Stomach smooth muscle (tissue), 2 donors: ENCODE results near the gene ANKRD12.

Source experiments
- H3K27ac ChIP-seq: one replicate; pipeline ENCODE4 v1.7.0; 2013; ENCODE audit warnings: mild to moderate bottlenecking, low read length, inconsistent platforms
- H3K27me3 ChIP-seq, 2 donors: one replicate each; pipeline ENCODE4 v1.7.0; 2013; ENCODE audit warnings: low read length in 2 of 2; ENCODE audit not compliant: insufficient read depth in 2 of 2, control insufficient read depth in 1 of 2
- H3K36me3 ChIP-seq, 2 donors: one replicate each; pipeline ENCODE4 v1.7.0; 2013; ENCODE audit warnings: low read length in 2 of 2; ENCODE audit not compliant: control insufficient read depth in 2 of 2, insufficient read depth in 2 of 2
- H3K4me1 ChIP-seq: one replicate; pipeline ENCODE4 v1.7.0; 2013; ENCODE audit warnings: low read length; ENCODE audit not compliant: control insufficient read depth, insufficient read depth
- H3K4me3 ChIP-seq, 2 donors: one replicate each; pipeline ENCODE4 v1.7.0; 2013; ENCODE audit warnings: low read length in 2 of 2
- H3K9ac ChIP-seq, 2 donors: one replicate each; pipeline ENCODE4 v1.7.0; 2013; ENCODE audit warnings: low read length in 2 of 2, mild to moderate bottlenecking in 1 of 2
- H3K9me3 ChIP-seq, 2 donors: one replicate each; pipeline ENCODE4 v1.7.0; 2013; ENCODE audit warnings: low read length in 2 of 2; ENCODE audit not compliant: control insufficient read depth in 2 of 2
- donor health status: healthy.
- donor health status: Pancreatic carcinoma.

Gene ANKRD12

DNA sequence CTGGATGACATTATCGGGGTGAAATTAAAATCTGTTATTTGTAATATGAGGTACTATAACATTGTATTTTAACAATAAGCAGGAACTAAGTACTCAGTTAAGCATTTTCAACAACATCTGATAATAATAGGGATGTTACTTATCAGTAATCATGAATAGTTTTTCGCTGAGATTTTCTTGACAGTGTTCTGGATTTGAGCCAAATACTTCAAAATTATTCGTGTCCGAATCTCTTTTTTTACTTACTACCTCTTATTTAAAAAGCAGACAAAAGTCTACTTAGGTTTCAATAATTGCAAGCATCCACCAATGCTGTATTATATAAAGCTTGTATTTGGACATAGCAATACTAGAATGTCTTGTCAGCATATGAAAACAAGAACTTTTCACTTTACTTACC lies 6.4 kb upstream of the ANKRD12 start:
- Histone ChIP-seq H3K27me3 (no peaks in the 10 kb centered on the region), H3K4me1 (no peaks in the 10 kb centered on the region), H3K27ac (no peak overlapping the region), H3K4me3 (no peak overlapping the region), H3K9ac (no peak overlapping the region), H3K36me3 (peaks cover 18 to 21% of the 10 kb centered on the region in 2 donors), H3K9me3 (no peaks in the 10 kb centered on the region)

DNA sequence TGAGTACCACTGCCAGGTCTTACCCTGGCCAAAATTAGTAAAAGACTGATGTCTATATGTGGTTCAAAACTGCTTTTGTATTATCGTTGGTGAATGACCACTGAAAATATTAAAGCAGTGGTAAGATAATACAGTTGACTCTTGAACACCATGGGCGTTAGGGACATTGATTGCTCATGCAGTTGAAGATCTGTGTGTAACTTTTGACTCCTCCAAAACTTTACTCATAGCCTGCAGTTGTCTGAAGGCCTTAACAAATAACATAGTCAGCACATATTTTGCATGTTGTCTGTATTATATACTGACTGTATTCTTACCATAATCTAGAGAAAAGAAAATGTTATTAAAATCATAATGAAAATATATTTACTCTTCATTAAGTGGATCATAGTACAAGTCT lies 5.8 kb upstream of the ANKRD12 start:
- H3K4me3 ChIP-seq: no peak overlapping the region
- H3K27me3 ChIP-seq: no peaks in the 10 kb centered on the region
- peaks cover 3% of the 10 kb centered on the region for H3K4me1 ChIP-seq
- peaks cover 16 to 19% of the 10 kb centered on the region in 2 donors for H3K36me3 ChIP-seq
- no peak overlapping the region for H3K9ac ChIP-seq
- H3K9me3 ChIP-seq: no peaks in the 10 kb centered on the region
- no peak overlapping the region for H3K27ac ChIP-seq

GRCh38 chr18:9132628-9133027 lies 4.0 kb upstream of the ANKRD12 start:
- H3K27ac ChIP-seq: no peak overlapping the region
- no peaks in the 10 kb centered on the region for H3K9me3 ChIP-seq
- peaks cover 3% of the 10 kb centered on the region for H3K4me1 ChIP-seq
- H3K9ac ChIP-seq: no peak overlapping the region
- no peaks in the 10 kb centered on the region for H3K27me3 ChIP-seq
- peaks cover 7 to 14% of the 10 kb centered on the region in 2 donors for H3K36me3 ChIP-seq
- no peak overlapping the region for H3K4me3 ChIP-seq

GRCh38 chr18:9133225-9133624 lies 3.4 kb upstream of the ANKRD12 start:
- Histone ChIP-seq H3K27ac (no peak overlapping the region), H3K36me3 (peaks cover 5 to 12% of the 10 kb centered on the region in 2 donors), H3K9ac (no peak overlapping the region), H3K27me3 (no peaks in the 10 kb centered on the region), H3K4me1 (peaks cover 3% of the 10 kb centered on the region), H3K4me3 (no peak overlapping the region), H3K9me3 (no peaks in the 10 kb centered on the region)

DNA sequence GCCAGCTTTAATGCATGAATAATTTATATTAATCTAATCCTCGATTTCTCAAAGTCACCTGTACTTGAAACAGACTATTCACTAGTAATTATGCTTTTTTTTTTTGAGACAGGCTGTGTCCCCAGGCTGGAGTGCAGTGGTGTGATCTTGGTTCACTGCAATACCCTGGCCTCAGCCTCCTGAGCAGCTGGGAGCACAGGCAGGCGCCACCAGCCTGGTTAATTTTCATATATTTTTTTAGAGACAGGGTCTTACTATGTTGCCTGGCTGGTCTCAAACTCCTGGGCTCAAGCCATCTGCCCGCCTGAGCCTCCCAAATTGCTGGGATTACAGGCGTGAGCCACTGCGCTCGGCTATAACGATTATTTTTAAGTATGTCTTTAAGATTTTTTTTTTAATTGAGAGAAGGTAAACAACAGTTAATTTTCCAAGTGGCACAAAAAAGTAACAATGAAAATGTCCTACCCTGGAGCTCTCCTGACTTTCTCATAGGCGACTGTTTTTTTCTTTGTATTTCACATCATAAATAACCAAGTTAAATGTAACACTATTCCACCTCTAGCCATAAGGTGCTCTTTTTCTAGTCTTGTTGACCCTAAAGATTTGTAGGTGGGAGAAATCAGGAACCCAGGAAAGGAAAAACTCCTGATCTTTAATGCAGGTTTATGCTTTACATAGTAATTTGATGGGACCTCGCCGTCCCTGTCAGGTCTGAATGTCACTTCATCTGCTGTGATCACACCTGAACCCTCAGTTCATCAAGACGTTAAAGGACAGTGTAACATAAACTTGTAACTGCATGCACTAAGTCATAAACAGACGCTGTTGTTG lies 1.3 kb upstream of the ANKRD12 start:
- H3K27ac ChIP-seq: peak overlapping the region; percentile 84
- H3K36me3 ChIP-seq: peaks cover 5 to 10% of the 10 kb centered on the region in 2 donors
- H3K9me3 ChIP-seq: no peaks in the 10 kb centered on the region
- H3K4me1 ChIP-seq: peaks cover 3% of the 10 kb centered on the region
- H3K4me3 ChIP-seq: peak overlapping the region; percentile 73 to 93
- peak overlapping the region; percentile 74 to 81 for H3K9ac ChIP-seq
- H3K27me3 ChIP-seq: no peaks in the 10 kb centered on the region

DNA sequence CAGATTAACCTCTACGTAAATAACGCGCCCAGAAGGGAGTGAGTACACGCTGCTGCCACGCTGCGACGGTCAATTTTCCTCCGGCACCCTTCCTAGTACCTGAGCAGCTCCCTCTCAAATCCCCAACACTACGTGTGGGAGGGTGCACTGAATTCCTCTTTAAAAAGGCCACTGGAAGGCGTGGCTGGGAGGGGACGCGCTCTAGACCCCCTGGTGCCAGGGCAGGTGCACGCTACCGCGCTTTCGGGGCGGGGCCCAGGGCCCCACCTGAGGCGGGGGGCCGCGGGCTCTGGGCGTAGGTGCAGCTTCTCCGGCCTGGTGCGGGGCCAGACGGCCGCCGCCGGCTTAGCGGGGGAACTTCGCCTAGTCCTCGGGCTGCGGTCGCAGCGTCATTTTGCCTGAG lies 668 bp upstream of the ANKRD12 start:
- Histone ChIP-seq H3K27ac (peak overlapping the region; percentile 84), H3K36me3 (peaks cover 5 to 7% of the 10 kb centered on the region in 2 donors), H3K4me3 (peak overlapping the region; percentile 73 to 93), H3K27me3 (no peaks in the 10 kb centered on the region), H3K9me3 (no peaks in the 10 kb centered on the region), H3K9ac (peak overlapping the region; percentile 74 to 81), H3K4me1 (peaks cover 6% of the 10 kb centered on the region)

GRCh38 chr18:9137168-9138066 lies 836 bp downstream of the ANKRD12 start:
- H3K9ac ChIP-seq: peak overlapping the region; percentile 83 to 92
- H3K4me3 ChIP-seq: peak overlapping the region; percentile 93 to 94
- peaks cover 2 to 4% of the 10 kb centered on the region in 2 donors for H3K36me3 ChIP-seq
- H3K27me3 ChIP-seq: no peaks in the 10 kb centered on the region
- H3K4me1 ChIP-seq: peaks cover 17% of the 10 kb centered on the region
- H3K27ac ChIP-seq: peak overlapping the region; percentile 88
- H3K9me3 ChIP-seq: no peaks in the 10 kb centered on the region

DNA sequence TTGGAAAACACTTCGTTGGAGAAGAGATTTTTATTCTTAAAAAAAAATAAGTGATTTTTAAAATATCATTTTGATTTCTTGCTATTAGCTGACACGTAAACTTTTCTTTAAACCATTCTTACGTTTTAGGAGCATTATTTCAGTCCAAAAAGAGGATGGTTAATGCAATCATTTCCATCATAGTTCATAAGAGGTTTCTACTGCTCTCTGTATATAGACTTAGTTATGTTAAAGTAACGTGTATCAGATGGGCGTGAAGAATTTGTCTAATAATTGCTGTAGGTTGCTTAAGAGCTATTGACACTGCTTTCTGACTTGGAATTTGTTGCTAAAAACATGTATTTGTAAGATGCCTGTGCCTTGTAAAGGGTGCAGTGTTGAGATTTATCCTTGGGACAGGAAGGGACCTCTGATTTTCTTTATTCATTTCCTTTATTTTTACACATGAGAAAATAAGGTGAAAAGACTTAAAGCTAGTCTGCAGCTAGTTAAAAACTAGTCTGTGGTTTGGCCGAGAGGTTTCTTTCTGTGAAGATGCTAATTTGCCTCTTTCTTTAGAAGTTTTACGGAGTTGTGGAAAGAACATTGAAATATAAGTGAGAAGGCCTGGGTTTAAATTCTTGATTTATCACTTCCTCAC lies 2.9 kb downstream of the ANKRD12 start:
- Histone ChIP-seq H3K27me3 (no peaks in the 10 kb centered on the region), H3K9me3 (no peaks in the 10 kb centered on the region), H3K4me1 (peaks cover 17% of the 10 kb centered on the region), H3K9ac (peak overlapping the region in 1 of 2 donors; percentile 78), H3K4me3 (peak overlapping the region; percentile 93 to 94), H3K27ac (no peak overlapping the region), H3K36me3 (no peaks in the 10 kb centered on the region)

- Histone ChIP-seq H3K4me3 (peak overlapping the region; percentile 40 to 42), H3K9me3 (no peaks in the 10 kb centered on the region), H3K9ac (peak overlapping the region in 1 of 2 donors; percentile 44), H3K27ac (peak overlapping the region; percentile 1), H3K4me1 (peaks cover 18% of the 10 kb centered on the region), H3K27me3 (no peaks in the 10 kb centered on the region), H3K36me3 (no peaks in the 10 kb centered on the region)
Measured at GRCh38 chr18:9140381-9140780, 3.8 kb downstream of the ANKRD12 start.

DNA sequence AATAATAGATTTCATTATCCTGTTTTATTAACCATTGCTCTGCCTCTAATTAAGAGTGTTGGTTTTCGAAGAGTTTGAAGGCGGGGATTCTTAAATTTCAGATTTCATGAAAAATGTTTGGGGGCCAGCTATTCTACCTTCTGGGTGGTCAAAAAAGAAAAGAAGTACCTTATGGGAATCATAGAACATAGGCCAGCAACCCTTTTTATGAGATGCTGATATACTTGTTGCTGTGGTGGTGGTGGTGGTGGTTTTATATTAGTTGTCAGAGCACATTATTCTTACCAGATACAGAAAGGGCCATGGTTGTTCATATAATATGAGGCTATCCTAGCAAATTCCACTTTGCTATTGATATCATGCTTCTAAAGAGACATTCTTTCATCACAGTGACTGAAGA lies 4.4 kb downstream of the ANKRD12 start:
- Histone ChIP-seq H3K27me3 (no peaks in the 10 kb centered on the region), H3K36me3 (no peaks in the 10 kb centered on the region), H3K4me1 (peaks cover 19% of the 10 kb centered on the region), H3K4me3 (peak overlapping the region; percentile 17 to 34), H3K27ac (peak overlapping the region; percentile 1), H3K9me3 (no peaks in the 10 kb centered on the region), H3K9ac (peak overlapping the region; percentile 13 to 44)
